Measurements from ENCODE around the gene RELL1. TPM values are rescaled to one million over a fixed set of nuclear protein-coding genes. Genes with fewer than 3 reads are reported as not detected.
A peak's percentile ranks its signal among the peaks of the same experiment; 100 is the strongest.

Gene RELL1
- total RNA-seq, 1 donor from 2014 or later, result 55.2 TPM

DNA sequence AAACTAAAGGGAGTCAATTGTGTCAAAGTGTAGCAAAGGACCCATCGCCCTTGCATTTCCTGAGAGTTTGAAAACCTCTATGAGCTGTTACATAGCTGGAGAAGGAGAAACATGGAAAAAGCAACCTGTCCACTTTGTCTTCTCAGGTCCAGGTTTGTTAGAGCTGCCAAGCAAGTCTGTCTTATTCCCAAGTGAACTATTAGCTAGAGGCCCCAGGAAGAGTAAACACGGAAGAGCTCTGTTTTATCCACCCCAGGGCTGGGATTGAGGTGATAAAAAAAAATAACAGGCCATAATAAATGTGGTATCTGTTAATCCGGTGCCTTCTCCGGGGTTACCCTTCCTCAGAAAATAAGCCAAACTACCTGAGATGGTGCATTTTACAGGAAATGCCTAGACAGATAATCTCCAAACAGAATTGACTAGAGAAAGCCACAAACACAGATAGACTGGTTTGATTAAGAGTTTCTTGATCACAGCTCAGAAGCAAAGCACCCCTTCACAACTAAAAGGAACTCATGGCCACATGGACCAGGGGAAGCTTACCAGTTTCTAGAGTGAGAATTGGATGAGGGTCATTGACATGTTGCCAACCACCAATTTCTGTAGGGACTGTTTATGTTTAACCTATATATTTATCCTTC lies 35.9 kb upstream of the RELL1 start:
- H3K36me3 ChIP-seq (ENCODE audit: control insufficient read depth, insufficient read depth, low read length), result no peaks in the 10 kb centered on the region
- no peak for DNase-seq (ENCODE audit: low read depth)
- TF ChIP-seq, protein P1, sequence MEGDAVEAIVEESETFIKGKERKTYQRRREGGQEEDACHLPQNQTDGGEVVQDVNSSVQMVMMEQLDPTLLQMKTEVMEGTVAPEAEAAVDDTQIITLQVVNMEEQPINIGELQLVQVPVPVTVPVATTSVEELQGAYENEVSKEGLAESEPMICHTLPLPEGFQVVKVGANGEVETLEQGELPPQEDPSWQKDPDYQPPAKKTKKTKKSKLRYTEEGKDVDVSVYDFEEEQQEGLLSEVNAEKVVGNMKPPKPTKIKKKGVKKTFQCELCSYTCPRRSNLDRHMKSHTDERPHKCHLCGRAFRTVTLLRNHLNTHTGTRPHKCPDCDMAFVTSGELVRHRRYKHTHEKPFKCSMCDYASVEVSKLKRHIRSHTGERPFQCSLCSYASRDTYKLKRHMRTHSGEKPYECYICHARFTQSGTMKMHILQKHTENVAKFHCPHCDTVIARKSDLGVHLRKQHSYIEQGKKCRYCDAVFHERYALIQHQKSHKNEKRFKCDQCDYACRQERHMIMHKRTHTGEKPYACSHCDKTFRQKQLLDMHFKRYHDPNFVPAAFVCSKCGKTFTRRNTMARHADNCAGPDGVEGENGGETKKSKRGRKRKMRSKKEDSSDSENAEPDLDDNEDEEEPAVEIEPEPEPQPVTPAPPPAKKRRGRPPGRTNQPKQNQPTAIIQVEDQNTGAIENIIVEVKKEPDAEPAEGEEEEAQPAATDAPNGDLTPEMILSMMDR (IDR thresholded peaks at IDR 0.05; ENCODE audit: insufficient read depth, low read length, poor library complexity, severe bottlenecking), result no peak
- no peak overlapping the region for H3K4me3 ChIP-seq (ENCODE audit: low read depth, low read length)
- no peaks in the 10 kb centered on the region for H3K27me3 ChIP-seq (ENCODE audit: control insufficient read depth, insufficient read depth, low read length)

DNA sequence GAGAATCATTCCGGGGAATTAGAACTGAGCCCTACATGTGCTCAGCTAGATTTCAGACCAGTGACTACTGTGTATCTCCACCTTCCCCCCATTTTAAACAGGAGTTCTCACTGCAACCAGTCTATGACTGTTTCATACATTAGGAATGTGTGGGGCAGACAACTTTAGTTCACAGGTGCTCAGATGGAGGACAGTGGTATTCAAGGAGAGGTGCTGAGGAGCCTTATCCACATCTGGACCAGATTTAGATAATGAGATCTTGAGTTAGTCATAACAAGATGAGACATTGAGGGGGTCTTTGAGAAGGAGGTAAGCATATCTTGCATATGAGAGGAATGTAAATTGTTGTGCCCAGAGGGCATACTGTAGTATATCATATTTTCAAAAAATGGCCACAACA lies 32.8 kb upstream of the RELL1 start:
- Histone ChIP-seq H3K4me3 (ENCODE audit: low read depth, low read length) (no peak overlapping the region), H3K27me3 (ENCODE audit: control insufficient read depth, insufficient read depth, low read length) (no peaks in the 10 kb centered on the region), H3K36me3 (ENCODE audit: control insufficient read depth, insufficient read depth, low read length) (no peaks in the 10 kb centered on the region)
- no peak for DNase-seq (ENCODE audit: low read depth)
- TF ChIP-seq, protein P1 (IDR thresholded peaks at IDR 0.05; ENCODE audit: insufficient read depth, low read length, poor library complexity, severe bottlenecking), result no peak

DNA sequence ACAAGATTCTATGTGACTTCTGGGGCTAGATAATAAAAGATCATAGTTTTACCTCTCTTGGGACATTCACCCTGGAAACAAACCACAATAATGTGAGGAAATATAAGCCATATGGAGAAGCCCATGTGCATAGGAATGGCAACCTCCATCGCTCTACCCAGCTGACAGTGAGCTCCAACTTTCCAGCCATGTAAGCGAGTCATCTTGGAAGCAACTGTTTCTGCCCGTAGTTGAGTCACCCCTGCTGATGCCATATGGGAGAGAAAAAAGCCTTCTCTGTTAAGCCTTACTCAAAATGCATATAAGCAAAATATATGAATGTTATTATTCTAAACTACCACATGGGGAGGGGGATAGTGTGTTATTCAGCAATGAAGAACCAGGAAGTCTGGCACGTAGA lies 31.4 kb upstream of the RELL1 start:
- DNase-seq (ENCODE audit: low read depth), result peak; percentile 60
- H3K4me3 ChIP-seq (ENCODE audit: low read depth, low read length), result no peak overlapping the region
- no peaks in the 10 kb centered on the region for H3K27me3 ChIP-seq (ENCODE audit: control insufficient read depth, insufficient read depth, low read length)
- TF ChIP-seq, protein P1 (IDR thresholded peaks at IDR 0.05; ENCODE audit: insufficient read depth, low read length, poor library complexity, severe bottlenecking), result no peak
- H3K36me3 ChIP-seq (ENCODE audit: control insufficient read depth, insufficient read depth, low read length), result no peaks in the 10 kb centered on the region

DNA sequence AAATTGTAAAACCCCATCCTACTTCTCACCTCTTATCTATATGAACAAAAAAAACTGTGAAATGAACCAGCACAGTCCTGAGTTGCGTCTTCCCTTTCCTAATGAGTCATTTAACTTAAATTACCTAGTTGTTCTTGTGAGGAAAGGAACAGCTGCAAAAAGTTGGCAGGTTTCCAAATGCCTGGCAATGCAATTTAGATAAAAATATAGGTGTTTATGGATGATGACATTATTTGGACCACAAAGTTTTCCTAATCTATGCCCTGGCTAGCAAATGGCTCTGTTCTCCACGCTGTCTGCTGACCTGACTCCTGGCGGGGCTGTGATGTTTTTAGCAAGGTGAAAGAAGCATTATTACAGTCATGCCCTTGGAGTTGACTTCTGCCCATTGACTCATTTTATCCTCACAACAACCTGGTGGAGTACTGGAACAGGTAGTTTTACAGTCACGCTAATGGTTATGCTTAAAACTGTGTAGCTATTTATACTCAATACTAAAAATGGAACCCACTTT lies 29.8 kb upstream of the RELL1 start:
- H3K27me3 ChIP-seq (ENCODE audit: control insufficient read depth, insufficient read depth, low read length), result no peaks in the 10 kb centered on the region
- TF ChIP-seq, protein P1 (IDR thresholded peaks at IDR 0.05; ENCODE audit: insufficient read depth, low read length, poor library complexity, severe bottlenecking), result no peak
- H3K4me3 ChIP-seq (ENCODE audit: low read depth, low read length), result no peak overlapping the region
- no peak for DNase-seq (ENCODE audit: low read depth)
- H3K36me3 ChIP-seq (ENCODE audit: control insufficient read depth, insufficient read depth, low read length), result no peaks in the 10 kb centered on the region

DNA sequence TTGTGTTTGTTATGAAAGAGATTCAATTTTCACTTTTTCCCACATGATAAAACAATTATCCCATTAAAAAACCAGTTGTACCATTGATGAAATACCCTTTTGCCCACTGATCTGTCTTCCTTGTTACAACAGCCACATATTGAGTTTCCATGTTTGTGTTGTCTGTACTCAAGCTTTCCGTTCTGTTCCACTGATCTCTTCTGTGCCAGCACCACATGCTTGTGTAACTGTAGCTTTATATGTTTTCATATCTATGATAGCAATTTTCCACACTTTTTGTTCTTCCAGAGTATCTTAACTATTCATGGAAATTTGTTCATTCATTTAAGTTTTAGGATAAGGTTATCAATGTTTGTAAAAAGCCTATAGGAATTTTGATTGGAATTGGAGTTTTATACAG lies 24.3 kb upstream of the RELL1 start:
- Histone ChIP-seq H3K27me3 (ENCODE audit: control insufficient read depth, insufficient read depth, low read length) (no peaks in the 10 kb centered on the region), H3K4me3 (ENCODE audit: low read depth, low read length) (no peak overlapping the region)

More for the DNA sequence above, 24.3 kb upstream of the RELL1 start:
- TF ChIP-seq, protein P1 (IDR thresholded peaks at IDR 0.05; ENCODE audit: insufficient read depth, low read length, poor library complexity, severe bottlenecking), result no peak
- DNase-seq (ENCODE audit: low read depth), result no peak
- H3K36me3 ChIP-seq (ENCODE audit: control insufficient read depth, insufficient read depth, low read length), result no peaks in the 10 kb centered on the region
